SU-DHL-6 (cell line): ENCODE results near the gene NBPF14.
"Not testable (repeated sequence)": the region's sequence is repeated elsewhere in the genome, so short reads cannot be mapped to it uniquely, and the experiment has no call there.

ENCODE experiments used
- H2AFZ ChIP-seq: fragments of 200-600 bp; sonication (generic); 2 replicates; pipeline ENCODE4 v1.6.1; 2014; ENCODE audit warnings: low read depth, mild to moderate bottlenecking, moderate library complexity, mixed read lengths, antibody characterized with exemption, low read length; ENCODE audit not compliant: severe bottlenecking
- H3F3A ChIP-seq: fragments of 200-600 bp; shearing (Covaris generic); 2 replicates; pipeline ENCODE4 v1.6.0; 2016; ENCODE audit warnings: antibody characterized with exemption, mild to moderate bottlenecking; ENCODE audit not compliant: insufficient read depth
- H3K27ac ChIP-seq: fragments of 200-600 bp; sonication (generic); 2 replicates; pipeline ENCODE4 v1.5.1; 2016; ENCODE audit warnings: low read depth, mild to moderate bottlenecking, low read length, moderate library complexity, mixed read lengths
- H3K27me3 ChIP-seq: fragments of 200-600 bp; sonication (generic), shearing (Covaris generic); 2 replicates; pipeline ENCODE4 v1.6.0; 2014; ENCODE audit warnings: mild to moderate bottlenecking, low read length
- H3K36me3 ChIP-seq: fragments of 200-600 bp; sonication (generic); 2 replicates; pipeline ENCODE4 v1.6.1; 2014; ENCODE audit warnings: mild to moderate bottlenecking, low read length, mixed read lengths
- H3K4me2 ChIP-seq: fragments of 300-600, 200-600 bp; shearing (Covaris generic), sonication (generic); 2 replicates; pipeline ENCODE4 v1.6.0; 2014; ENCODE audit warnings: low read length, low read depth, mild to moderate bottlenecking; ENCODE audit not compliant: poor library complexity, severe bottlenecking
- H3K4me3 ChIP-seq: fragments of 200-600 bp; sonication (generic); 2 replicates; pipeline ENCODE4 v1.5.1; 2014; ENCODE audit warnings: antibody characterized with exemption, low read length, mild to moderate bottlenecking, mixed read lengths; ENCODE audit not compliant: insufficient read depth, poor library complexity, severe bottlenecking
- H3K79me2 ChIP-seq: fragments of 200-600 bp; sonication (generic); 2 replicates; pipeline ENCODE4 v1.6.1; 2014; ENCODE audit warnings: mild to moderate bottlenecking, low read length, moderate library complexity; ENCODE audit not compliant: insufficient read depth
- H3K9ac ChIP-seq: fragments of 200-600 bp; sonication (generic); 2 replicates; pipeline ENCODE4 v1.7.0; 2014; ENCODE audit warnings: mild to moderate bottlenecking, low read length
- H3K9me2 ChIP-seq: fragments of 200-600 bp; sonication (generic); replicated peaks from 2 replicates; pipeline ENCODE4 v1.6.1; 2014; ENCODE audit warnings: low read length; ENCODE audit not compliant: insufficient read depth
- H3K9me3 ChIP-seq: fragments of 200-600 bp; sonication (generic); 2 replicates; pipeline ENCODE4 v1.6.1; 2014; ENCODE audit warnings: low read length, mixed read lengths; ENCODE audit not compliant: insufficient read depth
- H4K20me1 ChIP-seq: fragments of 200-600 bp; sonication (generic); 2 replicates; pipeline ENCODE4 v1.6.1; 2014; ENCODE audit warnings: low read depth, mild to moderate bottlenecking, antibody characterized with exemption, low read length, moderate library complexity, mixed read lengths

The NBPF14 gene

GRCh38 chr1:148512571-148513184 lies 83.1 kb downstream of the NBPF14 start:
- not testable (repeated sequence) for H4K20me1 ChIP-seq, H3F3A ChIP-seq, H3K36me3 ChIP-seq, H3K27me3 ChIP-seq, H3K9me2 ChIP-seq, H3K79me2 ChIP-seq, H3K4me2 ChIP-seq, H3K27ac ChIP-seq, H3K4me3 ChIP-seq, H2AFZ ChIP-seq, H3K9ac ChIP-seq, H3K9me3 ChIP-seq

GRCh38 chr1:148493933-148494332 lies 101.9 kb downstream of the NBPF14 start:
- H4K20me1 ChIP-seq, H3K36me3 ChIP-seq, H3K27ac ChIP-seq, H3K27me3 ChIP-seq, H3K4me2 ChIP-seq, H3F3A ChIP-seq, H3K9me2 ChIP-seq, H3K9me3 ChIP-seq, H3K9ac ChIP-seq, H3K79me2 ChIP-seq, H3K4me3 ChIP-seq, H2AFZ ChIP-seq: not testable (repeated sequence)

- not testable (repeated sequence) for H2AFZ ChIP-seq, H3K9me3 ChIP-seq, H3F3A ChIP-seq, H4K20me1 ChIP-seq, H3K9me2 ChIP-seq, H3K79me2 ChIP-seq, H3K27ac ChIP-seq, H3K4me2 ChIP-seq, H3K36me3 ChIP-seq, H3K4me3 ChIP-seq, H3K9ac ChIP-seq, H3K27me3 ChIP-seq
These were observed 112.8 kb downstream of the NBPF14 start, which contains the start of gene PPIAL4G for GRCh38 chr1:148483029-148483428. TSS of gene PPIAL4G (minus strand) at chr1:148483302. CDS start at chr1:148483252, 50 bp downstream.
